Osteocyte (in vitro differentiated cells): ENCODE results near the gene SIGLEC7. TPM values are rescaled to one million over a fixed set of nuclear protein-coding genes. Genes with fewer than 3 reads are reported as not detected.

Experiments used
- DNase-seq: peaks from one replicate; pipeline ENCODE4 v3.0.0; 2021; ENCODE audit warnings: mixed read lengths; ENCODE audit not compliant: unreplicated experiment; ENCODE audit errors: extremely low spot score
- H3K27ac Mint-ChIP-seq: one replicate; pipeline ENCODE4 v1.8.0; 2021; ENCODE audit warnings: mild to moderate bottlenecking, mixed read lengths; ENCODE audit not compliant: unreplicated experiment
- H3K27me3 Mint-ChIP-seq: one replicate; pipeline ENCODE4 v1.8.0; 2021; ENCODE audit warnings: mixed read lengths; ENCODE audit not compliant: unreplicated experiment
- H3K36me3 Mint-ChIP-seq: one replicate; pipeline ENCODE4 v1.8.0; 2021; ENCODE audit warnings: mixed read lengths; ENCODE audit not compliant: unreplicated experiment
- H3K4me1 Mint-ChIP-seq: one replicate; pipeline ENCODE4 v1.8.0; 2021; ENCODE audit warnings: mixed read lengths; ENCODE audit not compliant: unreplicated experiment
- H3K4me3 Mint-ChIP-seq: one replicate; pipeline ENCODE4 v1.8.0; 2021; ENCODE audit warnings: mild to moderate bottlenecking, moderate library complexity, mixed read lengths; ENCODE audit not compliant: unreplicated experiment
- H3K9me3 Mint-ChIP-seq: one replicate; pipeline ENCODE4 v1.8.0; 2021; ENCODE audit warnings: mixed read lengths; ENCODE audit not compliant: unreplicated experiment
- total RNA-seq: library from RNA; stranded (reverse); gene quantifications from 2 replicates; pipeline ENCODE4 v1.2.1, GENCODE V29; 2021
- TF ChIP-seq, protein P1 (sequence below): fragments of 200-600 bp; sonication (generic); IDR thresholded peaks from 2 replicates; pipeline ENCODE4 v1.5.0; 2021; ENCODE audit warnings: antibody characterized with exemption, mild to moderate bottlenecking, moderate library complexity

Gene SIGLEC7
- total RNA-seq, 1 donor from 2014 or later = not detected

DNA sequence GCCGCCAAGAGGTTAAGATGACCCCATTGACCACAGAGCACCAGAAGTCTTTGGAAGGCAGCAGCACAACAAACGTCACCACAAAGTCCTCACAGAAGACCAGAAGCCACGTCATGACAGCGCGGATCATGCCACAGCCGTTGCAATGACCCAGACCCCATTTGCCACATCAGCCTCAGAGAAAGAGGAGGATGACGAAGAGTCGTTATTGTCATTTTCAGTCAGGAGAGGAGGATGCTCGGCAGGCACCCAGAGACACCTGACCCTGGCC, 53.1 kb downstream of the SIGLEC7 start:
- no peaks in the 10 kb centered on the region for H3K27me3 Mint-ChIP-seq
- no peak overlapping the region for H3K4me3 Mint-ChIP-seq
- TF ChIP-seq, protein P1, sequence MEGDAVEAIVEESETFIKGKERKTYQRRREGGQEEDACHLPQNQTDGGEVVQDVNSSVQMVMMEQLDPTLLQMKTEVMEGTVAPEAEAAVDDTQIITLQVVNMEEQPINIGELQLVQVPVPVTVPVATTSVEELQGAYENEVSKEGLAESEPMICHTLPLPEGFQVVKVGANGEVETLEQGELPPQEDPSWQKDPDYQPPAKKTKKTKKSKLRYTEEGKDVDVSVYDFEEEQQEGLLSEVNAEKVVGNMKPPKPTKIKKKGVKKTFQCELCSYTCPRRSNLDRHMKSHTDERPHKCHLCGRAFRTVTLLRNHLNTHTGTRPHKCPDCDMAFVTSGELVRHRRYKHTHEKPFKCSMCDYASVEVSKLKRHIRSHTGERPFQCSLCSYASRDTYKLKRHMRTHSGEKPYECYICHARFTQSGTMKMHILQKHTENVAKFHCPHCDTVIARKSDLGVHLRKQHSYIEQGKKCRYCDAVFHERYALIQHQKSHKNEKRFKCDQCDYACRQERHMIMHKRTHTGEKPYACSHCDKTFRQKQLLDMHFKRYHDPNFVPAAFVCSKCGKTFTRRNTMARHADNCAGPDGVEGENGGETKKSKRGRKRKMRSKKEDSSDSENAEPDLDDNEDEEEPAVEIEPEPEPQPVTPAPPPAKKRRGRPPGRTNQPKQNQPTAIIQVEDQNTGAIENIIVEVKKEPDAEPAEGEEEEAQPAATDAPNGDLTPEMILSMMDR = no peak
- no peak overlapping the region for H3K27ac Mint-ChIP-seq
- no peaks in the 10 kb centered on the region for H3K9me3 Mint-ChIP-seq
- H3K36me3 Mint-ChIP-seq = no peaks in the 10 kb centered on the region
- peak; percentile 73 for DNase-seq
- H3K4me1 Mint-ChIP-seq = no peaks in the 10 kb centered on the region

DNA sequence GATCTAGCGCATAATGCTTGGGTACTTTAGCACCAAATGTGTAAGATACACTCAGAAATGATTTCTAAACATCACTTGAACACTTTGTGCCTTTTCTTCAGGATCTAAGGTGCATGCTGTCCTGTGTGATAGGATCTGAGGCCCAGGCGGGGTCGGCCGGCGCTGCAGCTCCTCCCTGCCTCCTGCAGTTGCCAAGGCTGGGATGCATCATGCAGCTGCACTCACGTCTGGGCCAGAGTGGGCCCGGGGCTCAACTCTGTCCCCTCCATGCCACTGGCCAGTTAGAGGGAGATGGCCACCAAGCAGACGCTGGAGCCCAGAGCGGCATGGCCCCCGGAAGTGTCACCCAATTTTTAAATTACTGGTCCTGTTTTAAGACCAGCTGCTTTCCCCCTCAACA, 53.5 kb downstream of the SIGLEC7 start:
- H3K27ac Mint-ChIP-seq = no peak overlapping the region
- no peaks in the 10 kb centered on the region for H3K27me3 Mint-ChIP-seq
- no peak overlapping the region for H3K4me3 Mint-ChIP-seq
- H3K4me1 Mint-ChIP-seq = no peaks in the 10 kb centered on the region
- TF ChIP-seq, protein P1 = no peak
- H3K9me3 Mint-ChIP-seq = no peaks in the 10 kb centered on the region
- DNase-seq = peak; percentile 73
- no peaks in the 10 kb centered on the region for H3K36me3 Mint-ChIP-seq

DNA sequence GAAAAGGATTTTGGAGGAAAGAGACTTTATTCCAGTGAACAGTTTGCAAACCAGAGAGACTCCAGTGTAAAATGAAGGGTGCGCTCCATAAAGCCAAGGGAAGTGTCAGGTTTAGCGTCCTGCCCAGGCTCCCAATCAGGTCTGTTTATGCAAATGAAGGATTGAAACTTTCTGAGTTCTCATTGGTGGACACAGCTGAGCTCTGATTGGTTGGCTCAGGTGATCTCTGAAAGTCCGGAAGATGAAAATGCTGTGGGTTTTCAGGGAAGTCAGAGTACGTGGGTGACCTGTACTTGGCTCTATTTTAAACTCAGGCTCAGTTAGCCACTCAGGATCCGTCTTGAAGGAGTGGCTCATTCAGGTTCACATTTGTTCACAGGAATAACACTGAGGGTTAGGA, 54.1 kb downstream of the SIGLEC7 start:
- no peaks in the 10 kb centered on the region for H3K4me1 Mint-ChIP-seq
- DNase-seq = peak; percentile 8
- H3K4me3 Mint-ChIP-seq = no peak overlapping the region
- H3K9me3 Mint-ChIP-seq = no peaks in the 10 kb centered on the region
- TF ChIP-seq, protein P1 = no peak
- H3K27me3 Mint-ChIP-seq = no peaks in the 10 kb centered on the region
- H3K36me3 Mint-ChIP-seq = no peaks in the 10 kb centered on the region
- H3K27ac Mint-ChIP-seq = no peak overlapping the region

DNA sequence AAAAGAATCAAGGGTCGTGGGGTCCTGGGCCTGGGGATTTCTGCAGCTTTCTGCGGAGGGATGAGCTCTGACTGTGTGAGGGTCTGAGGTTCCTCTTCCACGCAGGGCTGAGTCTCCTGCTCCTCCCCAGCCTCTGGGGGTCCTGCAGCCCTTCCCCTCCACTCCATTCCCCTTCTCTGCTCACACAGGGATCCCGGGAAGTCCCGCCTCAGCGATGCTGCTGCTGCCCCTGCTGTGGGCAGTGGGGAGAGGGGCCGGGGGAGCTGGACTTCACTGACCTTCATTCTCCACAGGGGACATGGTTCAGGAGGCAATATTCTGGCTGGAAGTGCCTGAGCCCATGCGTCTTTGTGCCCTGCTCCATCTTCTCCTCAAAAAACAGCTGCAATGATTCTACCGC, 56.5 kb downstream of the SIGLEC7 start:
- H3K27me3 Mint-ChIP-seq = no peaks in the 10 kb centered on the region
- H3K4me1 Mint-ChIP-seq = no peaks in the 10 kb centered on the region
- no peak overlapping the region for H3K27ac Mint-ChIP-seq
- no peak overlapping the region for H3K4me3 Mint-ChIP-seq
- H3K36me3 Mint-ChIP-seq = no peaks in the 10 kb centered on the region
- peak; percentile 57 for DNase-seq
- TF ChIP-seq, protein P1 = no peak
- H3K9me3 Mint-ChIP-seq = no peaks in the 10 kb centered on the region

DNA sequence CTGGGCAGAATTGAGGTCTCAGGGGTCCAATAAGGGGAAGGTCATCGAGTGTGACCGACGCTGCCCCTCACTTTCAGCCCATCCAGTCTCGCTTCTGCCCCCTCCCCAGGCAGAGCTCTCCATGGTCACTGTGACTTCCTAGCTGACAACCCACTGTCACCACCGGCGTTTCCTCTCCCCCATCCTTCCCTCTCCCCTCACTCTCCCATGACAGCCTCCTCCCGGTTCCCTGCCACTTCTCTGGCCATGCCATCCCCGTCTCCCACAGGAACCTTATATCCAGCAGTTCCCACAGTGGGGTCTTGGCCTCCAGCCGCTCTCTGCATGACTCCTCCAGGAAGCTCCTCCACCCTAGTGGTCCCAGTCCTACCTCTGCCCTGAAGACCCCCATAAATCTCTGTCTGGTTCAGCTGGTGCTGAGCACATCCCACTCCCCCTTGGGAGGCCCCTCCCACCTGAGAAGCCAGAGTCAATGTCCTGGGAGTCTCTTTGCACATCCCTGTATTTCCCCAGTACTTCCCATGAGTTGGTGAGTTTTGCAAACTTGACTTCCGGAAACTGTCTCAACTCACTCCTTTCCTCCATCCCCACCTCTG, 58.1 kb downstream of the SIGLEC7 start:
- TF ChIP-seq, protein P1 = no peak
- H3K27me3 Mint-ChIP-seq = no peaks in the 10 kb centered on the region
- no peaks in the 10 kb centered on the region for H3K9me3 Mint-ChIP-seq
- peak; percentile 74 for DNase-seq
- H3K27ac Mint-ChIP-seq = no peak overlapping the region
- no peaks in the 10 kb centered on the region for H3K4me1 Mint-ChIP-seq
- H3K36me3 Mint-ChIP-seq = no peaks in the 10 kb centered on the region
- no peak overlapping the region for H3K4me3 Mint-ChIP-seq
